Hepatocyte (in vitro differentiated cells): Measurements from ENCODE around the gene GRIN2D. TPM values are rescaled to one million over a fixed set of nuclear protein-coding genes. Genes with fewer than 3 reads are reported as not detected.

Source experiments
- DNase-seq: peaks from one replicate; pipeline ENCODE4 v3.0.0-alpha.2; 2016; ENCODE audit warnings: low spot score
- H2AFZ ChIP-seq: fragments of 200-600 bp; sonication (generic); 2 replicates; pipeline ENCODE4 v1.6.0; 2016; ENCODE audit warnings: antibody characterized with exemption, mild to moderate bottlenecking
- H3K27ac ChIP-seq: fragments of 200-600 bp; sonication (generic); 2 replicates; pipeline ENCODE4 v1.5.1; 2016; ENCODE audit warnings: mild to moderate bottlenecking
- H3K27me3 ChIP-seq: fragments of 200-600 bp; sonication (generic); 2 replicates; pipeline ENCODE4 v1.6.1; 2016
- H3K36me3 ChIP-seq: fragments of 200-600 bp; sonication (generic); replicated peaks from 2 replicates; pipeline ENCODE4 v1.5.1; 2016; ENCODE audit warnings: low read depth; ENCODE audit not compliant: insufficient read depth
- H3K4me1 ChIP-seq: fragments of 200-600 bp; sonication (generic); 2 replicates; pipeline ENCODE4 v1.5.1; 2016; ENCODE audit warnings: mild to moderate bottlenecking, moderate library complexity; ENCODE audit not compliant: insufficient read depth
- H3K4me2 ChIP-seq: fragments of 200-600 bp; sonication (generic); 2 replicates; pipeline ENCODE4 v1.6.0; 2016
- H3K4me3 ChIP-seq: fragments of 200-600 bp; sonication (generic); 2 replicates; pipeline ENCODE4 v1.5.1; 2016; ENCODE audit warnings: mild to moderate bottlenecking
- H3K79me2 ChIP-seq: fragments of 200-600 bp; sonication (generic); 2 replicates; pipeline ENCODE4 v1.6.0; 2017; ENCODE audit warnings: mild to moderate bottlenecking
- H3K9me2 ChIP-seq: fragments of 200-600 bp; sonication (generic); replicated peaks from 2 replicates; pipeline ENCODE4 v1.6.0; 2017; ENCODE audit warnings: mild to moderate bottlenecking; ENCODE audit not compliant: insufficient read depth
- H3K9me3 ChIP-seq: fragments of 200-600 bp; sonication (generic); 2 replicates; pipeline ENCODE4 v1.5.1; 2016; ENCODE audit warnings: low read depth, mild to moderate bottlenecking
- H4K20me1 ChIP-seq: fragments of 200-600 bp; sonication (generic); 2 replicates; pipeline ENCODE4 v1.6.0; 2016; ENCODE audit warnings: mild to moderate bottlenecking; ENCODE audit not compliant: insufficient read depth, poor library complexity, severe bottlenecking
- EZH2 ChIP-seq: fragments of 200-600 bp; sonication (generic); IDR thresholded peaks from 2 replicates; pipeline ENCODE4 v1.6.1; 2016; ENCODE audit warnings: antibody characterized with exemption, mild to moderate bottlenecking, borderline replicate concordance
- EZH2phosphoT487 ChIP-seq: fragments of 200-600 bp; sonication (generic); IDR thresholded peaks from one replicate; pipeline ENCODE4 v1.6.1; 2018; ENCODE audit warnings: antibody characterized with exemption, mild to moderate bottlenecking, low read depth, moderate library complexity; ENCODE audit not compliant: unreplicated experiment, severe bottlenecking
- WGBS: methylation state at CpG from one replicate; pipeline ENCODE4 v1.1.6; 2016; ENCODE audit warnings: low lambda C conversion rate; ENCODE audit errors: missing lambda C conversion rate; 5-methylcytosine and 5-hydroxymethylcytosine counted together
- polyA plus RNA-seq: library from polyadenylated mRNA; unstranded; fragments of >200 nt; fragmentation: Nextera tagmentation; extraction: Ambion mirVana; gene quantifications from 2 replicates; pipeline ENCODE4 v1.2.1, GENCODE V29; 2016
- total RNA-seq: library from RNA; depleted of rRNA; stranded (reverse); fragments of >200 nt; gene quantifications from 2 replicates; pipeline ENCODE4 v1.2.3, GENCODE V29; 2014
- TF ChIP-seq, protein P1 (sequence below): fragments of 200-600 bp; sonication (generic); IDR thresholded peaks from 2 replicates; pipeline ENCODE4 v1.5.1; 2016; ENCODE audit warnings: antibody characterized with exemption, mild to moderate bottlenecking; ENCODE audit not compliant: poor library complexity

Gene GRIN2D
- total and polyA plus RNA-seq, 2 experiments from 2014 or later, result 1.00 to 2.1 TPM

DNA sequence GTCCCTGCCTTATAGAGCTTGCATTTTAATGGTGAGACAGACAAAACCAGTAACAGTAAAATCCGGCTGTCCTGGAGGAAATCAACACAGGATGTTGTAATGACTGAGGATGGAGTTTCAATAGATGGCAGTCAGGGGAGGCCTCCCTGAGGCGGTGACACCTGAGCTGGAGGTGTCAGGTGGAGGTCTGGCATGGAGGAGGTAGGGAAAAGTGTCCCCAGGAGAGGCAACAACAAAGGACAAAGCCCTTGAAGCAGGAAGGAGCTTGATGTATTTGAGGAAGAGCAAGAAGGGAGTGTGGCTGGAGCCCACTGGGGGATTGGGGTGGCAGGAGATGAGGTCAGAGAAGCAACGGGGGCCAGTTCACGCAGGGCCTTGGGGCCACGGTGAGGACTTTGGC is 7.8 kb downstream of the GRIN2D start:
- Histone ChIP-seq H3K36me3 (no peaks in the 10 kb centered on the region), H3K27me3 (peaks cover 17% of the 10 kb centered on the region), H3K4me1 (peaks cover 18% of the 10 kb centered on the region), H2AFZ (no peak overlapping the region), H4K20me1 (no peaks in the 10 kb centered on the region), H3K9me2 (no peaks in the 10 kb centered on the region), H3K4me2 (no peak overlapping the region), H3K79me2 (no peaks in the 10 kb centered on the region), H3K9me3 (no peaks in the 10 kb centered on the region), H3K4me3 (no peak overlapping the region), H3K27ac (no peak overlapping the region)
- TF ChIP-seq, protein P1, sequence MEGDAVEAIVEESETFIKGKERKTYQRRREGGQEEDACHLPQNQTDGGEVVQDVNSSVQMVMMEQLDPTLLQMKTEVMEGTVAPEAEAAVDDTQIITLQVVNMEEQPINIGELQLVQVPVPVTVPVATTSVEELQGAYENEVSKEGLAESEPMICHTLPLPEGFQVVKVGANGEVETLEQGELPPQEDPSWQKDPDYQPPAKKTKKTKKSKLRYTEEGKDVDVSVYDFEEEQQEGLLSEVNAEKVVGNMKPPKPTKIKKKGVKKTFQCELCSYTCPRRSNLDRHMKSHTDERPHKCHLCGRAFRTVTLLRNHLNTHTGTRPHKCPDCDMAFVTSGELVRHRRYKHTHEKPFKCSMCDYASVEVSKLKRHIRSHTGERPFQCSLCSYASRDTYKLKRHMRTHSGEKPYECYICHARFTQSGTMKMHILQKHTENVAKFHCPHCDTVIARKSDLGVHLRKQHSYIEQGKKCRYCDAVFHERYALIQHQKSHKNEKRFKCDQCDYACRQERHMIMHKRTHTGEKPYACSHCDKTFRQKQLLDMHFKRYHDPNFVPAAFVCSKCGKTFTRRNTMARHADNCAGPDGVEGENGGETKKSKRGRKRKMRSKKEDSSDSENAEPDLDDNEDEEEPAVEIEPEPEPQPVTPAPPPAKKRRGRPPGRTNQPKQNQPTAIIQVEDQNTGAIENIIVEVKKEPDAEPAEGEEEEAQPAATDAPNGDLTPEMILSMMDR, result no peak
- no peak for DNase-seq
- 90% methylated on average over 5 of the region's 5 CpGs for WGBS

DNA sequence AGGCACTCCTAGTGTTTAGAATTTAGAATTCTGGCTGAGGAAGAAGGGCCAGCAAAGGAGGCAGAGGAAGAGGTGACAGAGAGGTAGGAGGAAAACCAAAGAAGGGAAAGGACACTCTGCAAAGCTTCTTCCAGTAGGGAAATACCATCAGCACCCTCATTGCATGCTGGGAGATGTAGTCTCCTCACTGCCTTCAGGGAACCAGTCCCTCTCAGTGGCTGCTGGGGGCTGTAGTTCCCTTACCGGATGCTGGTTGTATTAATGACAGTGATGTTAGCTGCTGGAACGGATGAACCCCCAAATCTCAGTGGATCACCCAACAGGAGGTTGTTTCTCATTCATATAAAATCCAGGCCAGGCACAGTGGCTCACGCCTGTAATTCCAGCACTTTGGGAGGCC is 10.1 kb downstream of the GRIN2D start:
- Histone ChIP-seq H3K9me2 (no peaks in the 10 kb centered on the region), H3K4me1 (no peaks in the 10 kb centered on the region), H3K79me2 (no peaks in the 10 kb centered on the region), H4K20me1 (no peaks in the 10 kb centered on the region), H3K36me3 (no peaks in the 10 kb centered on the region), H3K4me2 (no peak overlapping the region), H3K27me3 (no peaks in the 10 kb centered on the region), H2AFZ (no peak overlapping the region), H3K27ac (no peak overlapping the region), H3K4me3 (no peak overlapping the region), H3K9me3 (no peaks in the 10 kb centered on the region)
- 43% methylated on average over 3 of the region's 3 CpGs for WGBS
- peak; percentile 70 for DNase-seq
- no peak for TF ChIP-seq EZH2phosphoT487
- TF ChIP-seq, protein P1, result no peak

DNA sequence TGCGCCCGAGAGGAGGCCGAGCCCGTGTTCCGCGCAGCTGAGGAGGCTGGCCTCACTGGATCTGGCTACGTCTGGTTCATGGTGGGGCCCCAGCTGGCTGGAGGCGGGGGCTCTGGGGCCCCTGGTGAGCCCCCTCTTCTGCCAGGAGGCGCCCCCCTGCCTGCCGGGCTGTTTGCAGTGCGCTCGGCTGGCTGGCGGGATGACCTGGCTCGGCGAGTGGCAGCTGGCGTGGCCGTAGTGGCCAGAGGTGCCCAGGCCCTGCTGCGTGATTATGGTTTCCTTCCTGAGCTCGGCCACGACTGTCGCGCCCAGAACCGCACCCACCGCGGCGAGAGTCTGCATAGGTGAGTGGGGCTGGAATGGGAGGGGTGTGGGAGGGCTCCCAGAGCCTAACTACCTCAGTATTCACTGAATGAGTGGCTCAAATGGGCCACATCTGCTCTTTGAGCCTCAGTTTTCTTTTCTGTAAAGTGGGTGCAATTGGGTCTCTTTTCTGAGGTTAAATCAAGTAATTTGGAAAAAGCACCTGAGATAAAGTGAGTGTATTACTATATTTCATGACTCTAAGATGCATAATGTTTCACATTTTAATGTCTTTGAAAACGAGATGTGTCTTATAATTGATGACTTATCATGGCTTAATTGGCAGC is 11.7 kb downstream of the GRIN2D start:
- Histone ChIP-seq H3K9me3 (no peaks in the 10 kb centered on the region), H3K27ac (no peak overlapping the region), H3K36me3 (no peaks in the 10 kb centered on the region), H3K4me2 (no peak overlapping the region), H4K20me1 (no peaks in the 10 kb centered on the region), H3K4me3 (no peak overlapping the region), H3K4me1 (no peaks in the 10 kb centered on the region), H2AFZ (no peak overlapping the region), H3K9me2 (no peaks in the 10 kb centered on the region), H3K79me2 (no peaks in the 10 kb centered on the region), H3K27me3 (no peaks in the 10 kb centered on the region)
- DNase-seq, result no peak
- TF ChIP-seq, protein P1, result no peak
- no peak for TF ChIP-seq EZH2phosphoT487
- 96% methylated on average over 27 of the region's 27 CpGs for WGBS

DNA sequence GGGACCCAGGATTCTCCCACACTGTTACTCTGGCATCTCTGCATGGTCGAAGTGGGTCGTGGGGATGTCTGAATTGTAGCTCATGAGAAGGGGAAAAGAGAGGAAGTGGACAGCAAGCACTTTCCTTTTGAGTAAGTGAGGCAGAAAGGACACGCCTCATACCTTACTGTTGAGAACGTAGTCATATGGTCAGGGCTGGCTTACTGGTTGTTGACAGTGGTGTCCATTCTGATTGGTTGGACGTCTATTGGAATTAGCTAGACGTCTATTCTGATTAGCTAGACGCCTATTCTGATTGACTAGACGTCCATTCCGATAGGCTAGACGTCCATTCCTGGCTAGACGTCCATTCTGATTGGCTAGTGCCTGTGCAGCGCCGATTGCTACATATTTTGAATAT is 12.4 kb downstream of the GRIN2D start:
- WGBS, result 87% methylated on average over 13 of the region's 13 CpGs
- Histone ChIP-seq H3K27ac (no peak overlapping the region), H3K4me3 (no peak overlapping the region), H3K4me1 (no peaks in the 10 kb centered on the region), H3K27me3 (no peaks in the 10 kb centered on the region), H2AFZ (no peak overlapping the region), H3K4me2 (no peak overlapping the region), H3K79me2 (no peaks in the 10 kb centered on the region), H4K20me1 (no peaks in the 10 kb centered on the region), H3K9me2 (no peaks in the 10 kb centered on the region), H3K9me3 (no peaks in the 10 kb centered on the region), H3K36me3 (no peaks in the 10 kb centered on the region)
- no peak for DNase-seq
- TF ChIP-seq, protein P1, result no peak
- TF ChIP-seq EZH2 (no peak), EZH2phosphoT487 (no peak)
